Activated T-helper 9 cell treated with anti-CD3 and anti-CD28 coated beads, Interleukin-2, amount 50 U/mL, for 16 hours (primary cell): ENCODE data around the gene RGS10.
"Not testable (repeated sequence)": the region's sequence is repeated elsewhere in the genome, so short reads cannot be mapped to it uniquely, and the experiment has no call there.

Source experiments
- DNase-seq: peaks from one replicate; pipeline ENCODE4 v3.0.0-alpha.2; 2020; ENCODE audit warnings: low read depth

The RGS10 gene, protein sequence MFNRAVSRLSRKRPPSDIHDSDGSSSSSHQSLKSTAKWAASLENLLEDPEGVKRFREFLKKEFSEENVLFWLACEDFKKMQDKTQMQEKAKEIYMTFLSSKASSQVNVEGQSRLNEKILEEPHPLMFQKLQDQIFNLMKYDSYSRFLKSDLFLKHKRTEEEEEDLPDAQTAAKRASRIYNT

DNA sequence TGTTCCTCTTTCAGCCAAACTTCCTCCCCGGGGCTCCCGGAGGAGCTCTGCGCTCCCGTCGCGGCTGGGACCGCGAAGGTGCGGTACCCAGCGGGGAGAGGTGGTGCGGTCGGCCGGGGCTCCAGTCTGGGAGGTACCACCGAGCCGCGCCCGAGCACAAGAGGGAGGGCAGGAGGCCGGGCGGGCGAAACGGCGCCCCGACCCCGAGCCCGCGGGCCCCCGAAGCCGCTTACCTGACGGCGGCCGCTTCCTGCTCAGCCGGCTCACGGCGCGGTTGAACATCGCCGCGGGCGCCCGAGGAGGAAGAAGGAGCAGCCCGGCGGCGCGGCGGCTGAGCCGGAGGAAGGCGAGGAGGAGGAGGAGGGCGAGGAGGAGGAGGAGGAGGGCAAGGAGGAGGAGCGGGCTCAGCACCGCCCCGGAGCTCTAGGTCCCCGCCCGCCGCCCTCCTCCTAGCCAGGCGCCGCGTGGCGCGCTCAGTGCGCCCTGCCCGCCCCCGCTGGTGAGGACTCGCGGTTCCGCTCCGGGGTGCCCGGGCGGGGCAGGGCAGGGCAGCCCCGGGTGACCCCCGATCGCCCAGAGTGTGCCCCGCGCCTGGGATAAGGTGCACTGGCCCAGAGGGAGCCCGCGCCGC lies at the start of gene RGS10:
Gene RGS10, minus strand, starts transcription at position 363 of the 631 bp plus-strand sequence. Its CDS starts 81 bp downstream, at position 282.
- peak; percentile 75 for DNase-seq

DNA sequence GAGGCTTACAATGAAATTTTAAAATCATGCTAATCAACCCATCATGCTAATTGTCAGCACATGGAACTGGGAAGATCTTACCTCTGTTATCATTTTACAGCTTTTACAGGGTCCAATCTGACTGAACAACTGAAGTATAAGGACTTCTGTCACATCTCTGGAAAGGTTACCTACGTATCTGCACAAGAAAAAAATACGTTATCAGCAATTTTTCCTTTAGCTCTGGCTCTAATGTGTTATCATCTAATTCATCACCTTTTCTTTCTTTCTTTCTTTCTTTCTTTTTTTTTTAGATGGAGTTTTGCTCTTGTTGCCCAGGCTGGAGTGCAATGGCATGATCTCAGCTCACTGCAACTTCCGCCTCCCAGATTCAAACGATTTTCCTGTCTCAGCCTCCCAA lies 45.6 kb upstream of the RGS10 start:
- DNase-seq = no peak

DNA sequence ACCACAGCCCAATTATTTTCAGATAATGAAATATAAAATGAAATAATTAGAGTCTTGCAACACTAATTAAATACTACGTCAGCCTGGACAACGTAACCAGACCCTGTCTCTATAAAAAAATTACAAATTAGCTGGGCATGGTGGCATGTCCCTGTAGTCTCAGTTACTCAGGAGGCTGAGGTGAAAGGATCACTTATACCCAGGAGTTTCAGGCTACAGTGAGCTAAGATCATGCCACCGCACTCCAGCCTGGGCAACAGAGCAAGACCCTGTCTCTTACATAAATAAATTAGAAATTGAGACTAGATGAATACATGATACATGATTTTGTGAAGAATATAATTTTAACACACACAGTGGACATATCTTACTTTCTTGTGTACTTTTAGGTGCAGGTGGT lies 35.8 kb upstream of the RGS10 start:
- no peak for DNase-seq

DNA sequence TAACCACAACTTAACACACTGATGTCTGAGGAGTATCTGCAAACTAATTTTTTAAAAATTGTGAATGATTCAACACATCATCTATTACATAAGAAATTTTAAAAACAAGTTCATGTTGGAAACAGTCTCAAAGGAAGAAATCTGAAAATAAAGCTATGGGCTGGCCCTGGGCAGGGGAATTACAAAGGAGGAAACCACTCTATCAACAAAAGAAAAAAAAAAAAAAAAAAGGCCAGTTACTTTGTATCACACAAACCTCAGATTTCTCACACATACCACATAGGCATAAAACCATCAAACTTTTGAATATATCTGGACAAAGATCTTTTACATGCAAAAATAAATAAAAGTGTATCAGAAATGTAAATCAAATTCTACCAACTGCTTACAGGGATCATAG lies 33.5 kb upstream of the RGS10 start:
- DNase-seq = no peak

DNA sequence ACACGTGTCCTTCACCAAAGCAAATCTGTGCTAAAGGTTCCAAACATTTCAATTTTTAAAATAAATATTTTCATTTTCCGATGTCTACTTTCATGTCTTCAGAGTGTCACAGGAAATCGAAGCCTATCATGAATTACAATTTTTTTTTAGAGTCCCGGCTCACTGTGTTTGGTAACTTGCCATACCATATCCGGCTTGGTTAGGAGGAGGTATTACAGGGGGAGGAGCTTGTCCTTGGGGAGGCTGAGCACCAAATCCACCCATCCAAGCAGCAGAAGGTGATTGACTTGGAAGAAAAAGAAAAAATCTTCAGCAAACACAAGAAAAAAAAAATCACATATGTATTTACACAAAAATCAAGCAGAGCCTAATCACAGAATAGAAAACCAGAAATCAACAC lies 33.0 kb upstream of the RGS10 start:
- DNase-seq = no peak

DNA sequence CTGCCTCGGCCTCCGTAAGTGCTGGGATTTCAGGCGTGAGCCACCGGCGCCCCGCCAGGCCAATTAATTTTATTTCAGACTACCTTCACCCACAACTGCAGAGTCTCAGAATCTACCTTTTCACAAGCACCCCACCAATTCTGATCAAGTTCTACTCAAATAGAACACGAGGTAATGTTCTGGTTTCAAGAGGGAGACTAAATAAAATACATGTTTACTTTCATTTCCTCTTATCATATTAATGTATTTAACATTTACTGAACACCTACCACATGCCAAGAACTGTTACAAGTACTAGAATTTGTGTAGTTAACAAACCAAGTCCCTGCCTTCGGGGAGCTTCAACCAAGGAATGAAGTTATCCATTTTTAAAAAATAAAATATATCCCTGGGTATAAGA lies 25.5 kb upstream of the RGS10 start:
- DNase-seq = no peak

DNA sequence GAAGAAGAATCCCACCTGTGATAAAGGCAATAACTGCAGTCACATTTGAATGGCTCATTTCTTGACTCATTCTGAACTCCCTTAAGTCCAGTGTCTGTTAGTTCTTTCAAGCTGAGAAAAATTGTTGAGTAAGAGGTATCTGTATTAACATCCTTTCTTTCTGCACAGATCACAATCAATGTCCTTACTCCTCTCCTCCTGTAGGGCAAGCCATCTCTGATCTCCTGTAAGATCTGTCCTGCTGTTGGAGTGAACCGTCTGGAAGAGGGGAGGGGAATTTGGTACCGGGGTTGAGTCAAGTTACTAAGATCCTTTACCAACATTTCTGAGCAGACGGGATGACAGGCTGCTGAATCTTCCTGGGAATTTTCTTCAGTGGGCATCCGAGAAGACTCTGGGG lies 19.6 kb upstream of the RGS10 start:
- no peak for DNase-seq

DNA sequence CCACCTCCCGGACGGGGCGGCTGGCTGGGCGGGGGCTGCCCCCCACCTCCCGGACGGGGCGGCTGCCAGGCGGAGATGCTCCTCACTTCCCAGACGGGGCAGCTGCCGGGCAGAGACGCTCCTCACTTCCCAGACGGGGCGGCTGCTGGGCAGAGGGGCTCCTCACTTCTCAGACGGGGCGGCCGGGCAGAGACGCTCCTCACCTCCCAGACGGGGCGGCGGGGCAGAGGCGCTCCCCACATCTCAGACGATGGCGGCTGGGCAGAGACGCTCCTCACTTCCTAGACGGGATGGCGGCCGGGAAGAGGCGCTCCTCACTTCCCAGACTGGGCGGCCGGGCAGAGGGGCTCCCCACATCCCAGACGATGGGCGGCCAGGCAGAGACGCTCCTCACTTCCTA lies 17.0 kb upstream of the RGS10 start:
- not testable (repeated sequence) for DNase-seq

DNA sequence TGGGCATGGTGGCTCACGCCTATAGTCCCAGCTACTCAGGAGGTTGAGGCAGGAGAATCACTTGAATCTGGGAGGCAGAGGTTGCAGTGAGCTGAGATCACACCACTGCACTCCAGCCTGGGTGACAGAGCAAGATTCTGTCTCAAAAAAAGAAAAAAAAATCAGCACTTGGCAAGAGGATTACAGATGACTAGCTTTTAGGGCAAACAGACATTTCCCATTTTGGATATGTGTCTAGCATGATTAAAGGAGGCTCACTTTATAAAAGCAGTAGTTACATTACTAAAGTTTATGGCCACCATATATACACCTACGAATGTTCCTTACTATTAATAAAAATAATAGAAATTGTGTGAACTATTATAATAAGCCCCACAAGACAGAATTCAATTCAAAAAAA lies 13.6 kb upstream of the RGS10 start:
- not testable (repeated sequence) for DNase-seq

DNA sequence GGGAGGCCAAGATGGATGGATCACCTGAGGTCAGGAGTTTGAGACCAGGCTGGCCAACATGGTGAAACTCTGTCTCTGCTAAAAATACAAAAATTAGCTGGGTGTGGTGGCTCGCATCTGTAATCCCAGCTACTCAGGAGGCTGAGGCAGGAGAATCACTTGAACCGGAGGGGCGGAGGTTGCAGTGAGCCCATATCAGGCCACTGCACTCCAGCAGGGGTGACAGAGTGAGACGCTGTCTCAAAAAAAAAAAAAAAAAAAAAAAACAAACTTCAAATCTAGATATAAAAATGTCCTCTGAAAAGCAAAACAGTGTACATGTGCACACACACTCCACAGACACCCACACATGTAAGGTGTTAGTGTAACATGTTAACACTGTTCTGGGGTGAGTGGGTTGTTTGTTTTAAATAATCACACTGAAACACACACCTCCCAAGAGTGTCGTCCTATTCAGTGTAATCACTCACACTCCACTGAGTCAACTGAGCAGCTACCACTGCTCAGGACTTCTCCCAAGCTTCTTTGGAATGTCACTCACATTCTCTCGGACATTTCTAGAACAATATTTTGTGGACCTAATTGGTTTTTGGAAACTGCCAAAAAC lies 12.8 kb upstream of the RGS10 start:
- no peak for DNase-seq

DNA sequence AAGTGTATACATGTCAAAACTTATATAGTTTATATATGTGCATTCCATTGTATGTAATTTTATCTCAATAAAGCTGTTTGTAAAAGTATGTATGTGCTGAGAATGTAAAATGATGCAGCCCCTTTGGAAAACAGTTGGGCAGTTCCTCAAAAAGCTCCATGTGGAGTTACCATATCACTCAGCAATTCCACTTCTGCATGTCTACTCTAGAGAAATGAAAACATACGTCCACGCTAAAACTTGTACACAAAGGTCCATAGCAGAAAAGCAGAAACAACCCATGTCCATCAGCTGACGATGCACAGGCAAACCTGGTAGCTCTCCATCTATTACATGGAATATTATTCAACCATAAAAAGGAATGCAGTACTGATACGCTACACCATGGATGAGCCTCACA lies 8.3 kb upstream of the RGS10 start:
- no peak for DNase-seq

DNA sequence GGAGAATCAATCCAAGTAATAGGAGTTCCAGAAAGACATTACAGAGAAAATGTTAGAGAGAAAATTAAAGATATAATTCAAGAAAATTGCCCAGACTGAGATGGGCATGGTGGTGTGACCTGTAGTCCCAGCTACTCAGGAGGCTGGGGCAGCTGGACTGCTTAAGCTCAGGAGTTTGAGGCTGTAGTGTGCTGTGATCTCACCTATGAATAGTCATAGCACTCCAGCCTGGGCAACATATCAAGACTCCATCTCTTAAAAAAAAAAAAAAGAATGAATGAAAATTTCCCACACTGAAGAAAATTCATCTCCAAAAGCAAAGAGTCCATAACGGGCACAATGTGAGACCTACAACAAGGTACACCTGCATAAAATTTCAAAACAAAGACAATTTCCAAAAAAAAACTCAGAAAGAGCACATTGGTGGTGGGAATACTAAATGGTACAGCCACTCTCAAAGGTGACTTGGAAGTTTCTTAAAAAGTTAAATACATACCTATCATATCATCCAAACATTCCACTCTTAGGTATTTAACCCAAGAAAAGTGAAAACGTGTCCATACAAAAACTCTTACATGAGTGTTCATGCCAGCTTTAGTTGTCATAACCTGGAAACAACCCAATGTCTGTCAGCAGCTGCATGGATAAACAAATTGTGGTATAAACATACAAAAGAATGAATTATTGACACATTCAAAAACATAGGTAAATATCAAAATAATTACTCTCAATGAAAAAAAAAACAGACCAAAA lies 6.9 kb upstream of the RGS10 start:
- DNase-seq = no peak

DNA sequence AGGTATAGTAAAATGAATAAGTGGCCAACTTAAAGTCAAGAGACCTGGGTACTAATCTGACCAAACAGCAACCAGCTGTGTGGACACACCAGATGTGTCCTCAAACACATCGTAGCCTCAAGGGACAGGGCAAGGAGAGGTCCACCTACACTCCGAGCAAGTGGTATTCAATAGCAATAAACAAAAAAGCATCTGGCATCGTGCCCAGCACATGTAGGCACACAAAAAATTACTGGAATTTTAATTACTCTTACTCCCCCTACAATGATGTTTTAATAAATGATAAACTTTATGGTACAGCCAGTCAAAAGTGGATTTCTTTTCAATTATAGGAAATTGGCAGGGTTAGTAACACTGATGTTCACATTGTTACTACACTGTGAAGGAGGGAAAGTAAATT lies 3.5 kb upstream of the RGS10 start:
- no peak for DNase-seq

DNA sequence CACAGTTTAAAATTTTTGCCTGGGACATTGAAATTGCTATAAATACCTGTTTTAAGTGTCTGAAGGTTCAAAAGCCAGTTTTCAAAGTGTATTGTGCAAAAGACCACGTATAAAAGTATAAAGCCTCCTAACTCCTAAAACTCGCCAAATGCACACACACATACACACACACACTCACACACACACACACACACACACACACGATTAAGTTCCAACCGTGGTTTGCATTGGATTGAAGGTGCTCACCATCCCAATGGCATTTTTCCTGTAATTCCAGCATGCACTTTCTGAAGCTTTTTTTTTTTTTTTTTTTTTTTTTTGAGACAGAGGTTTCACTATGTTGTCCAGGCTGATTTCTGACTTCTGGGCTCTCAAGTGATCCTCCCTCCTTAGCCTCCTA lies 2.8 kb upstream of the RGS10 start:
- no peak for DNase-seq

DNA sequence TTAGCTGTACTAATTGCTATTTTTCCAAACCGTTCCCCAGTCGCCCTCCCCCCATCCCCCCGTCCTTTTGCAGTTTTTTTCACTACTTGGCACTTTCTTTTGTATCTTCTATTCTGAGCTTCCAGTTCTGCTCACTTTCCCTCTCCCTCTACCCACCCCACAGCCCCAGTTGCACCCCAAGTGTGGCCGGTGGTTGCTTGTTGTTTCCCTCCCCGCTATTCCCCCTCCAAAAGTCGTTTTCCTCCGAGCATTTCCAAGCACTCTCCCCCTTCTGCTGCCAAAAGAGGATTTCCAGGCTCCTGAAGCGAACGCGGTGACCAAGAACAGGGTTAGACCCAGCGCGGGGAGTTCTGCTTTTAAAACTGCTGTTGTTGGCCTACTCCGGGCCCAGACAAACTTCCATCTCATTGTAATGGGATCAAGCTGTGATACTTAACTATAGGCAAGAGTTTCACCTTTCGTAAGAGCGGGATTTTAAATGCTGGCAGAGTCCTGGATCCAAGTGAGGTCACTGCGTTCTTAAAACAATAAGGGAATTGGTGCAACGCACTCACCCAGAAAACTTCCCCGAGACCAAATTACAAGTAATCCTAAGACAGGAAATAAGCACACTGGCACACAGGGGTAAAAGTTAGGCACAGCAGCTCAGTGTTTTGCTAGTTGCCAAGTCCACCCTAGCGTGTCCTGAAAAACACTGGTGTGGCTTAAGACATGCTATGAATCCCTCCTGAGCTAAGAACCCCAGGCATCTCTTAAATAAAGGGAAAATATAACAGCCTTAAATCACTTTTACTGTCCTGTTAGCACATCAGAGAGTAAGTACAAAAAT lies 1.5 kb upstream of the RGS10 start:
- DNase-seq = no peak

DNA sequence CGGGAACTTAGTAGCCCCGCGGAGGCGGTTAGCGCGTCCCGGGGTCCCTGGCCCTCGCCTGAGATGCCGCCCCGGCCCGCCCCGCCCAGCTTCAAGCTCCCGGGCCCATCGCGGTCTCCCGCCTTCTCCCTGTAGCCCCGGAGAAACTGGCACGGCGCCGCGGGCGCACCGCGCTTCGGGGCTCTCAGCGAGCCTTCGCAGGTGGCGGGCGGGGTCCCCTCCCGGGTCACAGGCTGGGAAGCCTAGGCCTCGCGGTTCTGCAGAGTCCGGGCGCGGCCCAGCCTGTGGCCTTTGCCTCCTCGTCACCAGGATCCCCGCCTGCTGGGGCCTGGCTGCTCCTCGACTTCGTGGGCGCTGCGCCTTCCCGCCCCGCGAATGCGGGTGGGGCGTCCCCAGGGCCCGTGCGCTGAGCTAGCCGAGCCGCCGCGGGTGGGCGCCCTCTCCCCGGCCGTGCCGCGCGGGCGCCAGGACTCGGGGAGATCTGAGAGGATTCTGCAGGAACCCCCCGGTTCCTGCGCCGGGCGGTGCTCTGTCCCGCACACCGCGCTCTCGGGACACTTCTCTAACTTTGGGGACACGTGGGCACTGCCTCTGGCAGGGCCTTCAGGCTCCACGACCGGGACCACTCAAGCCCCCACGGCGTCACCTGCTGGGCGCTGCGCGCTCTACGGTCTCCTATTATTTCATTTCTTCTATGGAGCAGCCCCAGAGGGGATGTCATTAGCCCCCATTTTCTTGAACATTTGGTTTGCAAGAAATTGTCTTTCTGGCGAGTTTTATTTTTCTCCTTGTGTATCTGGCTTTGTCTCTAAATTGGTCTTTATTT lies 682 bp upstream of the RGS10 start:
- peak; percentile 47 for DNase-seq

DNA sequence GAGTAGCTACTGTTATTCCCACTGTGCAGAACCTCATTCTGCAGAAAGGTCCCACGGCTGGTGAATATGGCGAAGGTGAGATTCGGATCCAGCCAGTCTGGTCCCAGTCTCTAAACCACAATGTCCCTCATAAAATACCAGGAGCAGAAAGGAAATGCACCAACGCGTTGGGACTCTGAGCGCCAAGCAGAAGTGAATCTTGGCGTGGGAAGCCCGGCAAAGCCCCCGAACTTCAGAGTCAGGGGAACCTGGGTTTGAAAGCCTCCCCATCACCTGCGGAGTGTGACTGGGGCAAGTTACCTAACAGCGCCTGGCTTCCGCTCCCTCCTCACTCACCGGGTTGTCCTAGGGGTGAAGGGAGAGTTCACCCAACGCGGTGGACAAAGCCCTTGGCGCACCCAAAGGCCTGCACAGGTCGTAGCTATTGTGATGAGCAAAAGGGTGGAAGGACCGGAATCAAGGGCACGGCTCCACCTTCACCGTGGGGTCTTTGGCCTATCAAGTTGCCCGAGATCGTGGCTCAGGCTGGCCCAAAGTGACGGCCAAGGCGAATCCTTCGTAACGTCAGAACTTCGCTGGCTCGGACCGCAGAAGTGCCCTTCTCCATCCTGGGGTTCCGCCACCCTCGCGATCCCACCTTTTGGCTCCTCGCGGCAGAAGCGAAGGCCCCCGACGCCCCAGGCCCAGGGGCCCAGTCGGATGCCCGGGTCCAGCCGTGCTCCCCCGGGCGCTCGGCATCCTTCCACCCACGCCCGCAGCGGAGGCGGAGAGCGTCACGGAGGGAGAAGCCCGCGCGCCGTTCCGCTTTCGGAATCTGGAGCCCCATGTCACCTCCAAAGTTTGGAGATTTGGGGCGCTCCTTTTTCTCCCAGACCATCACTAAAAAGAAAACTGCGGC lies 811 bp downstream of the RGS10 start:
- peak; percentile 65 for DNase-seq

DNA sequence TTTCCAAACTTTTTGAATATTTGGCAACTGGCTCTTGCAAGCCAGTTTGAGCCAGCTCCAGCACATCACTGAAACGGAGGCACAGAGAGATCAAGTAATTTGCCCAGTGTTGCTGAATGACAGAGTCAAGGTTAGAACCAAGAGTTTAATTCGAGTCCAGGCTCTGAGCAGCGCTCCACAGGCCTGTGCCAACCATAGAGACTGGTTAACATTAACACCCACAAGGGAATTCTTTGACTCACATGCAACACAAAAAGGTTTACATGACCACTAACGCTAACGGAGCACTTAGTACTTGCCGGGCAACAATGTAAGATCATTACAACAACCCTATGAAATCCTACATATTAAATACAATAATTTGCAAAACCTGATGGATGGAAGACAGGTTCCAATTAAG lies 1.5 kb downstream of the RGS10 start:
- no peak for DNase-seq

DNA sequence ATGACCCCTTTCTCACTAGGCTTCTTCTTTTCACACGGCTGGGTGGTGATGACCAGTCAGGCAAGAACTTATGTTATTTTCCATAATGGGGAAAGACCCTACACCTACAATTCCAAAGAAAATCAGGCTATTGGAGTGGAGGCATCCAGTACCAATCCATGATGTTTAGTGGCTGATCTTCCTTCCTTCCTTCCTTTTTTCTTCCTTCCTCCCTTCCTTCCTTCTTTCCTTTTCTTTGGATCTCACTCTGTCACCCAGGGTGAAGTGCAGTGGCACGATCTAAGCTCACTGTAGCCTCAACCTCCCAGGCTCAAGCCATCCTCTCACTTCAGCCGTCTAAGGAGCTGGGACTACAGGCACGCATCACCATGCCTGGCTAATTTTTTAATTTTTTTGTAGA lies 2.5 kb downstream of the RGS10 start:
- DNase-seq = no peak

DNA sequence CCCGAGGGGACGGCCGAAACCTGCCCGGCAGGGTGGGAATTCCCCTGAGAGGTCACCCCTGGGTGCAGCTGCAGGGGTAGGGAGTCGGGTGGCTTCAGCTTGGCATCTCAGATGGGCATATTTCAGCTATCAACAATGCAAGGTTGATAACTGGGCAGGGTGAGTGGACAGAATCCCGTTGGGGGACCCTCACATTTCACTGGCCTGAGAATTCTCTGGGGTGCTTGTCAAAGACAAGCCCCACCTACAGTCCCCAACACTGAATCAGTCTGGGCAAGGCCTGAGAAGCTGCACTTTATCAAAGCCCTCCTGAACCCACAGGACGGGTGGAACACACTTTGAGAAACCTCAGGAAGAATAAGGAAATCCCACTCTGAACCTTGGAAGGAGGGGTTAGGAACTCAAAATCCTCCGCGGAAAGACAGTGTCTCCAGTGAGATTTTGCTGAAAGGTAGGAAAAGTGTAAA lies 3.1 kb downstream of the RGS10 start:
- no peak for DNase-seq
